HCT116 (cell line): Measurements from ENCODE around the gene GRK5. TPM values are rescaled to one million over a fixed set of nuclear protein-coding genes. Genes with fewer than 3 reads are reported as not detected.

ENCODE experiments used
- ATAC-seq: fragments of 200-7000 bp; cut with Tn5 transposase; 2 replicates; pipeline ENCODE4 v1.9.1; 2020; ENCODE audit warnings: mild to moderate bottlenecking, moderate library complexity
- BruUV-seq: library from RNA; stranded (reverse); fragments of 400-500 nt; replicated peaks from 2 replicates; lab custom pipeline; 2021; lab: Mats Ljungman, UMichigan
- CTCF ChIA-PET: fragments of 300-600 bp; sonication (Branson Sonifier 250); formaldehyde crosslinking; loops from one replicate; lab custom pipeline; 2021; ENCODE audit warnings: antibody characterized with exemption; lab: Charles Lee
- POLR2A ChIA-PET: fragments of 300-600, 350-600 bp; sonication (Branson Sonifier 250); formaldehyde crosslinking; loops from one replicate; lab custom pipeline; 2021; ENCODE audit warnings: antibody characterized with exemption; lab: Charles Lee
- RAD21 ChIA-PET, 2 experiments: fragments of 300-600 bp; sonication (Branson Sonifier 250); formaldehyde crosslinking; loops; one replicate each; lab custom pipeline; 2023; ENCODE audit warnings: low total read pairs in 2 of 2; ENCODE audit not compliant: uncharacterized antibody in 2 of 2, unreplicated experiment in 2 of 2, low non-redundant PET in 1 of 2; lab: Charles Lee
- DNase-seq: peaks from one replicate; pipeline ENCODE4 v3.0.0-alpha.2; 2010; ENCODE audit warnings: low read depth, low spot score
- H2AFZ ChIP-seq: fragments of 200-600 bp; shearing (Covaris generic), sonication (generic); 2 replicates; pipeline ENCODE4 v1.6.1; 2017; ENCODE audit warnings: low read depth, mixed run types, mixed read lengths, antibody characterized with exemption, low read length; ENCODE audit not compliant: poor library complexity, severe bottlenecking
- H3K27ac ChIP-seq: 2 replicates; pipeline ENCODE4 v1.5.1; 2012; ENCODE audit warnings: low read depth, low read length
- H3K27me3 ChIP-seq: fragments of 200-600 bp; sonication (generic); 2 replicates; pipeline ENCODE4 v1.6.1; 2016; ENCODE audit warnings: mixed run types, low read length, mixed read lengths; ENCODE audit not compliant: insufficient read depth
- H3K36me3 ChIP-seq, 2 experiments: fragments of 200-500 bp in 1 of 2; fragments of 200-600 bp in 1 of 2; sonication (Bioruptor generic) in 1 of 2; sonication (generic) in 1 of 2; 2 replicates each; pipeline versions ENCODE4 v1.5.1 to v1.6.1; 2014 to 2016; ENCODE audit warnings: low read length in 2 of 2, inconsistent platforms in 1 of 2, mixed read lengths in 1 of 2, mixed run types in 1 of 2; ENCODE audit not compliant: insufficient read depth in 2 of 2, control insufficient read depth in 1 of 2
- H3K4me1 ChIP-seq, 2 experiments: fragments of 200-600 bp in 1 of 2; sonication (generic) in 1 of 2; 2 replicates each; pipeline versions ENCODE4 v1.5.1 to v1.6.1; 2012 to 2017; ENCODE audit warnings: low read length in 2 of 2, inconsistent platforms in 1 of 2, mild to moderate bottlenecking in 1 of 2, mixed read lengths in 1 of 2, mixed run types in 1 of 2, moderate library complexity in 1 of 2; ENCODE audit not compliant: insufficient read depth in 2 of 2, control insufficient read depth in 1 of 2
- H3K4me2 ChIP-seq: fragments of 200-600 bp; sonication (generic); 2 replicates; pipeline ENCODE4 v1.6.1; 2017; ENCODE audit warnings: mixed run types, low read length, mixed read lengths
- H3K4me3 ChIP-seq, 2 experiments: fragments of 200-600 bp in 1 of 2; sonication (generic) in 1 of 2; replicated peaks in 1 of 2; 2 replicates each; pipeline ENCODE4 v1.5.1; 2011 to 2016; ENCODE audit warnings: low read length in 2 of 2, control low read depth in 1 of 2, low read depth in 1 of 2, mild to moderate bottlenecking in 1 of 2, mixed read lengths in 1 of 2, mixed run types in 1 of 2
- H3K79me2 ChIP-seq: fragments of 200-600 bp; sonication (generic); 2 replicates; pipeline ENCODE4 v1.6.1; 2017; ENCODE audit warnings: mild to moderate bottlenecking, mixed run types, low read length, moderate library complexity, mixed read lengths; ENCODE audit not compliant: insufficient read depth
- H3K9ac ChIP-seq: fragments of 200-600 bp; sonication (generic); 2 replicates; pipeline ENCODE4 v1.6.1; 2016; ENCODE audit warnings: low read length, mixed read lengths
- H3K9me2 ChIP-seq: fragments of 200-600 bp; sonication (generic), shearing (Covaris generic); 2 replicates; pipeline ENCODE4 v1.6.1; 2017; ENCODE audit warnings: mixed run types, mild to moderate bottlenecking, moderate library complexity; ENCODE audit not compliant: insufficient read depth
- H3K9me3 ChIP-seq, 2 experiments: fragments of 200-500 bp in 1 of 2; fragments of 200-600 bp in 1 of 2; sonication (Bioruptor generic) in 1 of 2; sonication (generic) in 1 of 2; 2 replicates each; pipeline ENCODE4 v1.6.1; 2014 to 2017; ENCODE audit warnings: low read length in 2 of 2, mixed read lengths in 2 of 2, inconsistent platforms in 1 of 2, low read depth in 1 of 2, mild to moderate bottlenecking in 1 of 2, mixed run types in 1 of 2, moderate library complexity in 1 of 2; ENCODE audit not compliant: control insufficient read depth in 1 of 2, insufficient read depth in 1 of 2
- H4K20me1 ChIP-seq: fragments of 200-600 bp; sonication (generic), shearing (Covaris generic); 2 replicates; pipeline ENCODE4 v1.6.1; 2017; ENCODE audit warnings: mixed run types, mild to moderate bottlenecking, moderate library complexity; ENCODE audit not compliant: insufficient read depth
- EGR1 ChIP-seq: IDR thresholded peaks from 2 replicates; pipeline ENCODE4 v1.6.1; 2012; ENCODE audit warnings: low read depth
- ELF1 ChIP-seq: IDR thresholded peaks from 2 replicates; pipeline ENCODE4 v1.6.1; 2012; ENCODE audit warnings: low read depth, borderline replicate concordance
- EZH2 ChIP-seq: fragments of 200-600 bp; sonication (generic); IDR thresholded peaks from 2 replicates; pipeline ENCODE4 v1.6.1; 2017; ENCODE audit warnings: antibody characterized with exemption, mixed run types
- EZH2phosphoT487 ChIP-seq: fragments of 200-600 bp; IDR thresholded peaks from 2 replicates; pipeline ENCODE4 v1.6.1; 2018; ENCODE audit warnings: antibody characterized with exemption, borderline replicate concordance
- FOSL1 ChIP-seq: IDR thresholded peaks from 2 replicates; pipeline ENCODE4 v1.6.1; 2012; ENCODE audit warnings: low read depth
- SIN3A ChIP-seq: IDR thresholded peaks from 2 replicates; pipeline ENCODE4 v1.6.1; 2012; ENCODE audit warnings: low read depth
- SRF ChIP-seq: IDR thresholded peaks from 2 replicates; pipeline ENCODE4 v1.6.1; 2012; ENCODE audit warnings: low read depth
- TCF7L2 ChIP-seq: IDR thresholded peaks from 2 replicates; pipeline ENCODE4 v1.7.0; 2011; ENCODE audit warnings: borderline replicate concordance, inconsistent platforms; ENCODE audit not compliant: insufficient read depth, insufficient read length; ENCODE audit errors: extremely low read depth
- ZFX ChIP-seq: fragments of 450-650 bp; IDR thresholded peaks from 2 replicates; pipeline ENCODE4 v1.6.1; 2017
- intact Hi-C: fragments of 100-400 bp; cut with micrococcal nuclease; formaldehyde crosslinking; loops from 2 replicates; pipeline ENCODE4 v1.10.0; 2022
- total RNA-seq: library from RNA; stranded (reverse); gene quantifications from one replicate; pipeline ENCODE4 v1.2.1, GENCODE V29; 2021; ENCODE audit not compliant: unreplicated experiment
- TF ChIP-seq, protein P1 (sequence below), 3 experiments: fragments of 200-600 bp in 1 of 3; sonication (generic) in 1 of 3; IDR thresholded peaks in 2 of 3; conservative IDR thresholded peaks in 1 of 3; 2 replicates each; pipeline ENCODE4 v1.5.1; 2012 to 2017; ENCODE audit warnings: low read depth in 2 of 3, low read length in 2 of 3, antibody characterized with exemption in 1 of 3, borderline replicate concordance in 1 of 3, control low read depth in 1 of 3, mild to moderate bottlenecking in 1 of 3, mixed read lengths in 1 of 3, mixed run types in 1 of 3, moderate library complexity in 1 of 3; ENCODE audit not compliant: insufficient read depth in 1 of 3
- TF ChIP-seq, protein P2 (sequence below): IDR thresholded peaks from 2 replicates; pipeline ENCODE4 v1.6.1; 2012; ENCODE audit warnings: low read depth

The GRK5 gene
- total RNA-seq, 1 experiment from 2014 or later = 7.3 TPM

DNA sequence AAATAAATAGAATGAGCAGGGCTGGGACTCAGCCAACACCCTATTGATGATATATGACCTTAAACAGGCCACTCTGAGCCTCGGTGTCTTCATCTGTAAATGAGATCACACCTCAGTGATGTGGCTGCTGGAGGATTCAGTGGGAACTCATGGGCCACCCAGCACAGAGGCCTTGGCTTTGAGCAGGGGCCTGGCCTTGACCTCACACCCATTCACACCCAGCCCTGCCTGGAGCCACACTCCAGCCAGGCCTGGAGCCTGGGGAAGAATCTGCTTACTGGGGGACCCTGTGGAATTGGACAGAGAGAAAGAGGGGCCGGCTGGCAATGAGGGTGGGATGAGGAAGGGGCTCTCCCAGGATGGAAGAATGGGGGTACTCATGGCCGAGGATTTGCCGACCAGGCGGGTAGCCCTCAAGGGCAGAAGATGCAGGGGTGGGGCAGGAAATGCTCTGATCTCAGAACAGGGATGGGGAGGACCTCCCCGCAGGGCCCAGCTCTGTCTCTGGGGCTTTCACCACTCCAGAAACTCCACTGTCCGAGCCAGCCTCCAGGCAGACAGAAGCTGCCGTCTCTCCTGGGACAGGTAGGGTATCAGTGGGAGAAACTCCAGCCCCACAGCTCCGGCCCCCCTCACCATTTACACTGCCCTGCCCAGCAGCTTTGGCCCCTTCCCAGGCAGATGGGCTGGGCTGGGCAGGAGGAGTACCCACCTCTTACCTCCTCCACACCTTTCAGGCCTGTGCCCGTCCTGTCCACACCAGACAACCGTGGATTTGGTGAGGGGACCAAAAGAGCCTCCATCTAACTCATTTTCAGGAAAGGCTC lies 253.2 kb downstream of the GRK5 start:
- intact Hi-C loops = no loop called here
- DNase-seq (no peak), ATAC-seq (peak; percentile 4)
- RAD21 ChIA-PET = no interaction called here
- POLR2A ChIA-PET = no interaction called here
- Histone ChIP-seq H3K27me3 (no peaks in the 10 kb centered on the region), H3K4me3 (peak overlapping the region in 1 of 2 experiments; percentile 31; a peak in 1 of 4 replicates), H3K9me3 (peaks cover 0 to 5% of the 10 kb centered on the region in 2 experiments; a peak in 1 of 4 replicates), H3K4me1 (peaks cover 19 to 27% of the 10 kb centered on the region in 2 experiments), H3K79me2 (no peaks in the 10 kb centered on the region), H3K9ac (peak overlapping the region; percentile 21; the same call in 1 of the 2 replicates), H2AFZ (no peak overlapping the region), H3K4me2 (peak overlapping the region; percentile 76), H3K36me3 (no peaks in the 10 kb centered on the region)
- no TSS peak for BruUV-seq
- TF ChIP-seq ELF1 (no peak), SRF (no peak), FOSL1 (no peak), SIN3A (no peak), ZFX (no peak), EZH2 (no peak), EZH2phosphoT487 (no peak), EGR1 (no peak), TCF7L2 (no peak)
- TF ChIP-seq, protein P1, sequence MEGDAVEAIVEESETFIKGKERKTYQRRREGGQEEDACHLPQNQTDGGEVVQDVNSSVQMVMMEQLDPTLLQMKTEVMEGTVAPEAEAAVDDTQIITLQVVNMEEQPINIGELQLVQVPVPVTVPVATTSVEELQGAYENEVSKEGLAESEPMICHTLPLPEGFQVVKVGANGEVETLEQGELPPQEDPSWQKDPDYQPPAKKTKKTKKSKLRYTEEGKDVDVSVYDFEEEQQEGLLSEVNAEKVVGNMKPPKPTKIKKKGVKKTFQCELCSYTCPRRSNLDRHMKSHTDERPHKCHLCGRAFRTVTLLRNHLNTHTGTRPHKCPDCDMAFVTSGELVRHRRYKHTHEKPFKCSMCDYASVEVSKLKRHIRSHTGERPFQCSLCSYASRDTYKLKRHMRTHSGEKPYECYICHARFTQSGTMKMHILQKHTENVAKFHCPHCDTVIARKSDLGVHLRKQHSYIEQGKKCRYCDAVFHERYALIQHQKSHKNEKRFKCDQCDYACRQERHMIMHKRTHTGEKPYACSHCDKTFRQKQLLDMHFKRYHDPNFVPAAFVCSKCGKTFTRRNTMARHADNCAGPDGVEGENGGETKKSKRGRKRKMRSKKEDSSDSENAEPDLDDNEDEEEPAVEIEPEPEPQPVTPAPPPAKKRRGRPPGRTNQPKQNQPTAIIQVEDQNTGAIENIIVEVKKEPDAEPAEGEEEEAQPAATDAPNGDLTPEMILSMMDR (IDR thresholded peaks at IDR 0.05 in 2 of 3, conservative IDR thresholded peaks at IDR 0.05 in 1 of 3; ENCODE audit: borderline replicate concordance in 1 of 3, insufficient read depth in 1 of 3, low read depth in 2 of 3, low read length in 2 of 3) = no peak
- TF ChIP-seq, protein P2, sequence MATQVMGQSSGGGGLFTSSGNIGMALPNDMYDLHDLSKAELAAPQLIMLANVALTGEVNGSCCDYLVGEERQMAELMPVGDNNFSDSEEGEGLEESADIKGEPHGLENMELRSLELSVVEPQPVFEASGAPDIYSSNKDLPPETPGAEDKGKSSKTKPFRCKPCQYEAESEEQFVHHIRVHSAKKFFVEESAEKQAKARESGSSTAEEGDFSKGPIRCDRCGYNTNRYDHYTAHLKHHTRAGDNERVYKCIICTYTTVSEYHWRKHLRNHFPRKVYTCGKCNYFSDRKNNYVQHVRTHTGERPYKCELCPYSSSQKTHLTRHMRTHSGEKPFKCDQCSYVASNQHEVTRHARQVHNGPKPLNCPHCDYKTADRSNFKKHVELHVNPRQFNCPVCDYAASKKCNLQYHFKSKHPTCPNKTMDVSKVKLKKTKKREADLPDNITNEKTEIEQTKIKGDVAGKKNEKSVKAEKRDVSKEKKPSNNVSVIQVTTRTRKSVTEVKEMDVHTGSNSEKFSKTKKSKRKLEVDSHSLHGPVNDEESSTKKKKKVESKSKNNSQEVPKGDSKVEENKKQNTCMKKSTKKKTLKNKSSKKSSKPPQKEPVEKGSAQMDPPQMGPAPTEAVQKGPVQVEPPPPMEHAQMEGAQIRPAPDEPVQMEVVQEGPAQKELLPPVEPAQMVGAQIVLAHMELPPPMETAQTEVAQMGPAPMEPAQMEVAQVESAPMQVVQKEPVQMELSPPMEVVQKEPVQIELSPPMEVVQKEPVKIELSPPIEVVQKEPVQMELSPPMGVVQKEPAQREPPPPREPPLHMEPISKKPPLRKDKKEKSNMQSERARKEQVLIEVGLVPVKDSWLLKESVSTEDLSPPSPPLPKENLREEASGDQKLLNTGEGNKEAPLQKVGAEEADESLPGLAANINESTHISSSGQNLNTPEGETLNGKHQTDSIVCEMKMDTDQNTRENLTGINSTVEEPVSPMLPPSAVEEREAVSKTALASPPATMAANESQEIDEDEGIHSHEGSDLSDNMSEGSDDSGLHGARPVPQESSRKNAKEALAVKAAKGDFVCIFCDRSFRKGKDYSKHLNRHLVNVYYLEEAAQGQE = no peak
- TF ChIP-seq, all 23 proteins: peak for 0
- no peaks in the 10 kb centered on the region for H3K9me2 ChIP-seq
- no peaks in the 10 kb centered on the region for H4K20me1 ChIP-seq
- H3K27ac ChIP-seq = peak overlapping the region; percentile 10; the same call in 1 of the 2 replicates
- CTCF ChIA-PET = interaction anchor here (1.7 kb wide), 1 partner anchor 29 kb away, joined by 5 read pairs; no protein-coding TSS in a partner anchor
